Hepatocyte (in vitro differentiated cells): ENCODE measurements around the gene KIF26B. TPM values are rescaled to one million over a fixed set of nuclear protein-coding genes. Genes with fewer than 3 reads are reported as not detected.

Experiments used
- DNase-seq: peaks from one replicate; pipeline ENCODE4 v3.0.0-alpha.2; 2016; ENCODE audit warnings: low spot score
- H2AFZ ChIP-seq: fragments of 200-600 bp; sonication (generic); 2 replicates; pipeline ENCODE4 v1.6.0; 2016; ENCODE audit warnings: antibody characterized with exemption, mild to moderate bottlenecking
- H3K27ac ChIP-seq: fragments of 200-600 bp; sonication (generic); 2 replicates; pipeline ENCODE4 v1.5.1; 2016; ENCODE audit warnings: mild to moderate bottlenecking
- H3K27me3 ChIP-seq: fragments of 200-600 bp; sonication (generic); 2 replicates; pipeline ENCODE4 v1.6.1; 2016
- H3K36me3 ChIP-seq: fragments of 200-600 bp; sonication (generic); replicated peaks from 2 replicates; pipeline ENCODE4 v1.5.1; 2016; ENCODE audit warnings: low read depth; ENCODE audit not compliant: insufficient read depth
- H3K4me1 ChIP-seq: fragments of 200-600 bp; sonication (generic); 2 replicates; pipeline ENCODE4 v1.5.1; 2016; ENCODE audit warnings: mild to moderate bottlenecking, moderate library complexity; ENCODE audit not compliant: insufficient read depth
- H3K4me2 ChIP-seq: fragments of 200-600 bp; sonication (generic); 2 replicates; pipeline ENCODE4 v1.6.0; 2016
- H3K4me3 ChIP-seq: fragments of 200-600 bp; sonication (generic); 2 replicates; pipeline ENCODE4 v1.5.1; 2016; ENCODE audit warnings: mild to moderate bottlenecking
- H3K79me2 ChIP-seq: fragments of 200-600 bp; sonication (generic); 2 replicates; pipeline ENCODE4 v1.6.0; 2017; ENCODE audit warnings: mild to moderate bottlenecking
- H3K9me2 ChIP-seq: fragments of 200-600 bp; sonication (generic); replicated peaks from 2 replicates; pipeline ENCODE4 v1.6.0; 2017; ENCODE audit warnings: mild to moderate bottlenecking; ENCODE audit not compliant: insufficient read depth
- H3K9me3 ChIP-seq: fragments of 200-600 bp; sonication (generic); 2 replicates; pipeline ENCODE4 v1.5.1; 2016; ENCODE audit warnings: low read depth, mild to moderate bottlenecking
- H4K20me1 ChIP-seq: fragments of 200-600 bp; sonication (generic); 2 replicates; pipeline ENCODE4 v1.6.0; 2016; ENCODE audit warnings: mild to moderate bottlenecking; ENCODE audit not compliant: insufficient read depth, poor library complexity, severe bottlenecking
- CTCF ChIP-seq: fragments of 200-600 bp; sonication (generic); IDR thresholded peaks from 2 replicates; pipeline ENCODE4 v1.5.1; 2016; ENCODE audit warnings: antibody characterized with exemption, mild to moderate bottlenecking; ENCODE audit not compliant: poor library complexity
- EZH2 ChIP-seq: fragments of 200-600 bp; sonication (generic); IDR thresholded peaks from 2 replicates; pipeline ENCODE4 v1.6.1; 2016; ENCODE audit warnings: antibody characterized with exemption, mild to moderate bottlenecking, borderline replicate concordance
- EZH2phosphoT487 ChIP-seq: fragments of 200-600 bp; sonication (generic); IDR thresholded peaks from one replicate; pipeline ENCODE4 v1.6.1; 2018; ENCODE audit warnings: antibody characterized with exemption, mild to moderate bottlenecking, low read depth, moderate library complexity; ENCODE audit not compliant: unreplicated experiment, severe bottlenecking
- WGBS: methylation state at CpG from one replicate; pipeline ENCODE4 v1.1.6; 2016; ENCODE audit warnings: low lambda C conversion rate; ENCODE audit errors: missing lambda C conversion rate; 5-methylcytosine and 5-hydroxymethylcytosine counted together
- polyA plus RNA-seq: library from polyadenylated mRNA; unstranded; fragments of >200 nt; fragmentation: Nextera tagmentation; extraction: Ambion mirVana; gene quantifications from 2 replicates; pipeline ENCODE4 v1.2.1, GENCODE V29; 2016
- total RNA-seq: library from RNA; depleted of rRNA; stranded (reverse); fragments of >200 nt; gene quantifications from 2 replicates; pipeline ENCODE4 v1.2.3, GENCODE V29; 2014

The KIF26B gene
- total and polyA plus RNA-seq, 2 experiments from 2014 or later: 12.7 to 21.6 TPM

GRCh38 chr1:245677461-245678240, 522.9 kb downstream of the KIF26B start:
- no peak for DNase-seq
- no peaks in the 10 kb centered on the region for H3K9me3 ChIP-seq
- 91% methylated on average over 9 of the region's 9 CpGs for whole genome bisulfite sequencing
- no peak for TF ChIP-seq CTCF
- no peak for TF ChIP-seq EZH2
- no peak for TF ChIP-seq EZH2phosphoT487
- no peaks in the 10 kb centered on the region for H3K27me3 ChIP-seq
- no peaks in the 10 kb centered on the region for H3K9me2 ChIP-seq
- H3K4me2 ChIP-seq: no peak overlapping the region
- H4K20me1 ChIP-seq: no peaks in the 10 kb centered on the region
- no peak overlapping the region for H3K27ac ChIP-seq
- peaks cover 5% of the 10 kb centered on the region for H3K4me1 ChIP-seq
- no peak overlapping the region for H2AFZ ChIP-seq
- no peaks in the 10 kb centered on the region for H3K79me2 ChIP-seq
- H3K36me3 ChIP-seq: no peaks in the 10 kb centered on the region
- H3K4me3 ChIP-seq: no peak overlapping the region

- H3K36me3 ChIP-seq: no peaks in the 10 kb centered on the region
- peaks cover 8% of the 10 kb centered on the region for H3K4me1 ChIP-seq
- no peaks in the 10 kb centered on the region for H3K9me2 ChIP-seq
- H3K27me3 ChIP-seq: no peaks in the 10 kb centered on the region
- TF ChIP-seq EZH2phosphoT487: no peak
- no peak for TF ChIP-seq EZH2
- no peak for TF ChIP-seq CTCF
- no peak overlapping the region for H3K27ac ChIP-seq
- H4K20me1 ChIP-seq: no peaks in the 10 kb centered on the region
- no peak overlapping the region for H3K4me2 ChIP-seq
- H3K9me3 ChIP-seq: no peaks in the 10 kb centered on the region
- WGBS: 96% methylated on average over 5 of the region's 5 CpGs
- H3K79me2 ChIP-seq: no peaks in the 10 kb centered on the region
- no peak overlapping the region for H3K4me3 ChIP-seq
- H2AFZ ChIP-seq: no peak overlapping the region
- no peak for DNase-seq
Measured at GRCh38 chr1:245678860-245679411, 524.2 kb downstream of the KIF26B start.

- H3K9me3 ChIP-seq: no peaks in the 10 kb centered on the region
- no peak overlapping the region for H3K4me3 ChIP-seq
- H2AFZ ChIP-seq: no peak overlapping the region
- no peaks in the 10 kb centered on the region for H3K27me3 ChIP-seq
- no peaks in the 10 kb centered on the region for H4K20me1 ChIP-seq
- no peak overlapping the region for H3K4me2 ChIP-seq
- no peak for DNase-seq
- 85% methylated on average over 21 of the region's 24 CpGs for WGBS
- peaks cover 9% of the 10 kb centered on the region for H3K4me1 ChIP-seq
- no peak overlapping the region for H3K27ac ChIP-seq
- H3K9me2 ChIP-seq: no peaks in the 10 kb centered on the region
- H3K79me2 ChIP-seq: no peaks in the 10 kb centered on the region
- no peaks in the 10 kb centered on the region for H3K36me3 ChIP-seq
- TF ChIP-seq CTCF: no peak
- no peak for TF ChIP-seq EZH2phosphoT487
- TF ChIP-seq EZH2: no peak
Measured at GRCh38 chr1:245679821-245680780, 525.3 kb downstream of the KIF26B start.
